ENCODE results near the gene PRICKLE2. TPM values are rescaled to one million over a fixed set of nuclear protein-coding genes. Genes with fewer than 3 reads are reported as not detected.

PRICKLE2 gene
- total RNA-seq, 1 donor from 2014 or later: 24.7 TPM

GRCh38 chr3:64123931-64124330 is 101.3 kb downstream of the PRICKLE2 start:
- no peak overlapping the region for H3K4me3 Mint-ChIP-seq (ENCODE audit: unreplicated experiment)
- no peak for DNase-seq (ENCODE audit: extremely low spot score, unreplicated experiment)
- peaks cover 18% of the 10 kb centered on the region for H3K9me3 Mint-ChIP-seq (ENCODE audit: unreplicated experiment)
- H3K36me3 Mint-ChIP-seq (ENCODE audit: unreplicated experiment): peaks cover 27% of the 10 kb centered on the region
- no peaks in the 10 kb centered on the region for H3K27me3 Mint-ChIP-seq (ENCODE audit: unreplicated experiment)
- TF ChIP-seq CTCF (IDR thresholded peaks at IDR 0.05): no peak
- no peaks in the 10 kb centered on the region for H3K4me1 Mint-ChIP-seq (ENCODE audit: unreplicated experiment)
- H3K27ac Mint-ChIP-seq (ENCODE audit: unreplicated experiment): no peak overlapping the region

GRCh38 chr3:64122476-64122875 is 102.8 kb downstream of the PRICKLE2 start:
- Mint-ChIP-seq H3K4me3 (ENCODE audit: unreplicated experiment) (no peak overlapping the region), H3K4me1 (ENCODE audit: unreplicated experiment) (no peaks in the 10 kb centered on the region), H3K27me3 (ENCODE audit: unreplicated experiment) (no peaks in the 10 kb centered on the region), H3K27ac (ENCODE audit: unreplicated experiment) (no peak overlapping the region), H3K36me3 (ENCODE audit: unreplicated experiment) (peaks cover 29% of the 10 kb centered on the region), H3K9me3 (ENCODE audit: unreplicated experiment) (peaks cover 20% of the 10 kb centered on the region)
- TF ChIP-seq CTCF (IDR thresholded peaks at IDR 0.05): no peak
- no peak for DNase-seq (ENCODE audit: extremely low spot score, unreplicated experiment)

GRCh38 chr3:64121750-64122311 is 103.4 kb downstream of the PRICKLE2 start:
- H3K36me3 Mint-ChIP-seq (ENCODE audit: unreplicated experiment): peaks cover 32% of the 10 kb centered on the region
- H3K4me3 Mint-ChIP-seq (ENCODE audit: unreplicated experiment): no peak overlapping the region
- H3K4me1 Mint-ChIP-seq (ENCODE audit: unreplicated experiment): no peaks in the 10 kb centered on the region
- H3K27me3 Mint-ChIP-seq (ENCODE audit: unreplicated experiment): no peaks in the 10 kb centered on the region
- peaks cover 20% of the 10 kb centered on the region for H3K9me3 Mint-ChIP-seq (ENCODE audit: unreplicated experiment)
- no peak overlapping the region for H3K27ac Mint-ChIP-seq (ENCODE audit: unreplicated experiment)
- TF ChIP-seq CTCF (IDR thresholded peaks at IDR 0.05): no peak
- DNase-seq (ENCODE audit: extremely low spot score, unreplicated experiment): no peak

- no peak for TF ChIP-seq CTCF (IDR thresholded peaks at IDR 0.05)
- H3K27me3 Mint-ChIP-seq (ENCODE audit: unreplicated experiment): no peaks in the 10 kb centered on the region
- H3K9me3 Mint-ChIP-seq (ENCODE audit: unreplicated experiment): peaks cover 24% of the 10 kb centered on the region
- H3K27ac Mint-ChIP-seq (ENCODE audit: unreplicated experiment): no peak overlapping the region
- peaks cover 35% of the 10 kb centered on the region for H3K36me3 Mint-ChIP-seq (ENCODE audit: unreplicated experiment)
- no peak for DNase-seq (ENCODE audit: extremely low spot score, unreplicated experiment)
- no peaks in the 10 kb centered on the region for H3K4me1 Mint-ChIP-seq (ENCODE audit: unreplicated experiment)
- no peak overlapping the region for H3K4me3 Mint-ChIP-seq (ENCODE audit: unreplicated experiment)
Observed at GRCh38 chr3:64120876-64121275, 104.4 kb downstream of the PRICKLE2 start.

GRCh38 chr3:64117483-64117882 is 107.8 kb downstream of the PRICKLE2 start:
- Mint-ChIP-seq H3K4me3 (ENCODE audit: unreplicated experiment) (no peak overlapping the region), H3K9me3 (ENCODE audit: unreplicated experiment) (peaks cover 30% of the 10 kb centered on the region), H3K27ac (ENCODE audit: unreplicated experiment) (no peak overlapping the region), H3K4me1 (ENCODE audit: unreplicated experiment) (no peaks in the 10 kb centered on the region), H3K27me3 (ENCODE audit: unreplicated experiment) (no peaks in the 10 kb centered on the region), H3K36me3 (ENCODE audit: unreplicated experiment) (peaks cover 39% of the 10 kb centered on the region)
- no peak for DNase-seq (ENCODE audit: extremely low spot score, unreplicated experiment)
- no peak for TF ChIP-seq CTCF (IDR thresholded peaks at IDR 0.05)
